IMR-90 (cell line): Measurements from ENCODE around the gene NUP93. TPM values are rescaled to one million over a fixed set of nuclear protein-coding genes. Genes with fewer than 3 reads are reported as not detected.

ENCODE experiments used
- ATAC-seq: fragments of 200-7000 bp; cut with Tn5 transposase; 2 replicates; pipeline ENCODE4 v1.9.1; 2020; ENCODE audit warnings: low read depth, mild to moderate bottlenecking, moderate library complexity
- BruUV-seq: library from RNA; stranded (reverse); fragments of 400-500 nt; replicated peaks from 2 replicates; lab custom pipeline; 2021; lab: Mats Ljungman, UMichigan
- CTCF ChIA-PET: fragments of 300-600 bp; formaldehyde crosslinking; extraction: SDS; loops from one replicate; lab custom pipeline; 2021; ENCODE audit warnings: antibody characterized with exemption; lab: Yijun Ruan, JAX
- POLR2A ChIA-PET: fragments of 300-600 bp; sonication (Branson Sonifier 250); formaldehyde crosslinking; loops from one replicate; lab custom pipeline; 2022; ENCODE audit warnings: antibody characterized with exemption; ENCODE audit not compliant: unreplicated experiment; lab: Charles Lee
- DNase-seq: peaks from one replicate; pipeline ENCODE4 v3.0.0; 2013
- H2AFZ ChIP-seq: replicated peaks from 2 replicates; pipeline ENCODE3; 2013; ENCODE audit warnings: low read length, mild to moderate bottlenecking; ENCODE audit not compliant: poor library complexity
- H2AK5ac ChIP-seq: 2 replicates; pipeline ENCODE4 v1.6.1; 2013; ENCODE audit warnings: low read depth, low read length, inconsistent platforms
- H2AK9ac ChIP-seq: replicated peaks from 2 replicates; pipeline ENCODE3; 2013; ENCODE audit warnings: mild to moderate bottlenecking, low read depth, low read length, moderate library complexity; ENCODE audit not compliant: poor library complexity
- H2BK120ac ChIP-seq: 2 replicates; pipeline ENCODE4 v1.6.1; 2013; ENCODE audit warnings: low read depth, low read length, inconsistent platforms
- H2BK15ac ChIP-seq: 3 replicates; pipeline ENCODE4 v1.6.1; 2013; ENCODE audit warnings: low read depth, low read length, inconsistent platforms
- H2BK20ac ChIP-seq: 2 replicates; pipeline ENCODE4 v1.6.1; 2013; ENCODE audit warnings: low read depth, mild to moderate bottlenecking, inconsistent platforms, low read length, moderate library complexity
- H2BK5ac ChIP-seq: 2 replicates; pipeline ENCODE4 v1.6.1; 2013; ENCODE audit warnings: mild to moderate bottlenecking, low read depth, low read length, inconsistent platforms; ENCODE audit not compliant: poor library complexity, severe bottlenecking
- H3K14ac ChIP-seq: replicated peaks from 2 replicates; pipeline ENCODE4 v1.6.1; 2013; ENCODE audit warnings: low read depth, low read length, inconsistent platforms
- H3K18ac ChIP-seq: 2 replicates; pipeline ENCODE4 v1.6.1; 2013; ENCODE audit warnings: low read depth, low read length, control low read depth
- H3K23ac ChIP-seq: 2 replicates; pipeline ENCODE4 v1.6.1; 2013; ENCODE audit warnings: low read depth, low read length, inconsistent platforms
- H3K27ac ChIP-seq: 2 replicates; pipeline ENCODE4 v1.5.1; 2013; ENCODE audit warnings: mild to moderate bottlenecking, control low read depth, low read length; ENCODE audit not compliant: insufficient read depth
- H3K27me3 ChIP-seq: 2 replicates; pipeline ENCODE4 v1.6.1; 2013; ENCODE audit warnings: low read length; ENCODE audit not compliant: control insufficient read depth, insufficient read depth
- H3K36me3 ChIP-seq: 2 replicates; pipeline ENCODE4 v1.6.1; 2013; ENCODE audit warnings: low read length, mixed read lengths; ENCODE audit not compliant: control insufficient read depth, insufficient read depth
- H3K4ac ChIP-seq: 2 replicates; pipeline ENCODE4 v1.6.1; 2013; ENCODE audit warnings: low read depth, low read length, inconsistent platforms
- H3K4me1 ChIP-seq: 2 replicates; pipeline ENCODE4 v1.6.1; 2013; ENCODE audit warnings: low read length, mixed read lengths; ENCODE audit not compliant: control insufficient read depth, insufficient read depth
- H3K4me2 ChIP-seq: 2 replicates; pipeline ENCODE4 v1.6.1; 2013; ENCODE audit warnings: low read depth, mild to moderate bottlenecking, control low read depth, low read length, moderate library complexity
- H3K4me3 ChIP-seq: 2 replicates; pipeline ENCODE4 v1.5.1; 2013; ENCODE audit warnings: low read depth, mild to moderate bottlenecking, control low read depth, low read length, moderate library complexity; ENCODE audit not compliant: insufficient read depth
- H3K56ac ChIP-seq: 2 replicates; pipeline ENCODE4 v1.6.1; 2013; ENCODE audit warnings: low read length, inconsistent platforms; ENCODE audit not compliant: insufficient read depth; ENCODE audit errors: extremely low read depth
- H3K79me1 ChIP-seq, 2 experiments: 2 replicates each; pipeline ENCODE4 v1.6.1; 2013; ENCODE audit warnings: low read length in 2 of 2, inconsistent platforms in 1 of 2, low read depth in 1 of 2
- H3K9ac ChIP-seq: 2 replicates; pipeline ENCODE4 v1.6.1; 2013; ENCODE audit warnings: low read depth, low read length, control low read depth
- H3K9me1 ChIP-seq: 2 replicates; pipeline ENCODE4 v1.6.1; 2013; ENCODE audit warnings: low read length, inconsistent platforms; ENCODE audit not compliant: insufficient read depth
- H3K9me3 ChIP-seq: 2 replicates; pipeline ENCODE4 v1.6.1; 2013; ENCODE audit warnings: low read length; ENCODE audit not compliant: control insufficient read depth, insufficient read depth
- H4K20me1 ChIP-seq: 2 replicates; pipeline ENCODE4 v1.6.1; 2013; ENCODE audit warnings: low read length, inconsistent platforms; ENCODE audit not compliant: insufficient read depth
- H4K5ac ChIP-seq: 2 replicates; pipeline ENCODE4 v1.6.1; 2013; ENCODE audit warnings: mild to moderate bottlenecking, low read depth, low read length, control low read depth
- H4K8ac ChIP-seq, 2 experiments: 2 replicates each; pipeline ENCODE4 v1.6.1; 2013; ENCODE audit warnings: low read depth in 2 of 2, low read length in 2 of 2, control low read depth in 1 of 2, inconsistent platforms in 1 of 2
- H4K91ac ChIP-seq: 2 replicates; pipeline ENCODE4 v1.6.1; 2013; ENCODE audit warnings: low read depth, low read length, inconsistent platforms; ENCODE audit not compliant: insufficient read depth
- BHLHE40 ChIP-seq: fragments of 150-350 bp; IDR thresholded peaks from 2 replicates; pipeline ENCODE4 v1.6.1; 2016; ENCODE audit warnings: mild to moderate bottlenecking, low read depth, low read length
- CEBPB ChIP-seq: IDR thresholded peaks from 2 replicates; pipeline ENCODE4 v1.6.1; 2012; ENCODE audit warnings: low read depth, low read length, improper control_type of control experiment
- CHD1 ChIP-seq: IDR thresholded peaks from 2 replicates; pipeline ENCODE4 v1.6.1; 2012; ENCODE audit warnings: low read depth, low read length, improper control_type of control experiment
- CTCF ChIP-seq: conservative IDR thresholded peaks from 2 replicates; pipeline ENCODE4 v1.5.1; 2012; ENCODE audit warnings: mild to moderate bottlenecking, low read depth, low read length, improper control_type of control experiment
- FOS ChIP-seq: fragments of 150-350 bp; IDR thresholded peaks from 2 replicates; pipeline ENCODE4 v1.6.1; 2016; ENCODE audit warnings: low read depth, low read length
- MAFK ChIP-seq: IDR thresholded peaks from 2 replicates; pipeline ENCODE4 v1.6.1; 2012; ENCODE audit warnings: low read depth, low read length, improper control_type of control experiment
- MAZ ChIP-seq: IDR thresholded peaks from 2 replicates; pipeline ENCODE4 v1.6.1; 2012; ENCODE audit warnings: low read depth, mild to moderate bottlenecking, low read length, improper control_type of control experiment, moderate library complexity, borderline replicate concordance
- MXI1 ChIP-seq: IDR thresholded peaks from 2 replicates; pipeline ENCODE4 v1.6.1; 2012; ENCODE audit warnings: low read depth, mild to moderate bottlenecking, low read length, moderate library complexity, borderline replicate concordance
- NFE2L2 ChIP-seq: fragments of 150-350 bp; IDR thresholded peaks from 2 replicates; pipeline ENCODE4 v1.6.1; 2016; ENCODE audit warnings: low read depth, mild to moderate bottlenecking, low read length
- POLR2A ChIP-seq: IDR thresholded peaks from 2 replicates; pipeline ENCODE4 v1.6.1; 2012; ENCODE audit warnings: mild to moderate bottlenecking, low read depth, low read length
- RAD21 ChIP-seq: IDR thresholded peaks from 2 replicates; pipeline ENCODE4 v1.6.1; 2012; ENCODE audit warnings: low read length, improper control_type of control experiment
- RCOR1 ChIP-seq: IDR thresholded peaks from 2 replicates; pipeline ENCODE4 v1.6.1; 2012; ENCODE audit warnings: mild to moderate bottlenecking, low read length, improper control_type of control experiment; ENCODE audit not compliant: insufficient replicate concordance
- RFX5 ChIP-seq: IDR thresholded peaks from 2 replicates; pipeline ENCODE4 v1.8.0; 2012; ENCODE audit warnings: low read depth, mild to moderate bottlenecking, low read length, moderate library complexity
- SMC3 ChIP-seq: fragments of 150-350 bp; IDR thresholded peaks from 2 replicates; pipeline ENCODE4 v1.6.1; 2016; ENCODE audit warnings: low read depth, mild to moderate bottlenecking, antibody characterized with exemption, low read length, moderate library complexity
- USF2 ChIP-seq: fragments of 150-350 bp; IDR thresholded peaks from 2 replicates; pipeline ENCODE4 v1.6.1; 2017; ENCODE audit warnings: mild to moderate bottlenecking, antibody characterized with exemption, low read length, low read depth
- WGBS, 2 experiments: methylation state at CpG; one replicate each; pipeline versions ENCODE4 v1.1.5 to v1.1.7; 2013; ENCODE audit warnings: missing lambda C conversion rate in 2 of 2; ENCODE audit not compliant: insufficient read length in 1 of 2; ENCODE audit errors: extremely low coverage in 2 of 2; 5-methylcytosine and 5-hydroxymethylcytosine counted together
- dilution Hi-C: fragments of 300-500 bp; cut with HindIII; formaldehyde crosslinking; loops from one replicate; pipeline ENCODE4 v1.14.3; 2018; ENCODE audit warnings: low sequenced_read_pairs; ENCODE audit not compliant: unreplicated experiment
- in situ Hi-C: fragments of 300-500 bp; cut with MboI; formaldehyde crosslinking; loops from 3 replicates; pipeline ENCODE4 v1.14.3; 2019; ENCODE audit warnings: low sequenced_read_pairs, inconsistent platforms, mixed read lengths
- intact Hi-C: fragments of 100-400 bp; cut with micrococcal nuclease; formaldehyde crosslinking; loops from 2 replicates; pipeline ENCODE4 v1.10.0; 2022
- polyA plus RNA-seq, 3 experiments: library from polyadenylated mRNA; depleted of rRNA; stranded (reverse); fragments of >200 nt; gene quantifications; 2 replicates each; pipeline ENCODE4 v1.2.3, GENCODE V29; 2012; ENCODE audit warnings: low replicate concordance in 1 of 3
- total RNA-seq: library from RNA; depleted of rRNA; stranded (reverse); fragments of >200 nt; gene quantifications from 2 replicates; pipeline ENCODE4 v1.2.3, GENCODE V29; 2012
- TF ChIP-seq, protein P1 (sequence below): fragments of 150-350 bp; IDR thresholded peaks from 2 replicates; pipeline ENCODE4 v1.6.1; 2016; ENCODE audit warnings: low read depth, mild to moderate bottlenecking, low read length, moderate library complexity, borderline replicate concordance

Gene NUP93
- total and polyA plus RNA-seq, 2 of the 4 experiments (the other 2 are of a cell fraction) = 54.6 to 72.6 TPM

GRCh38 chr16:56726926-56727325, 3.0 kb upstream of the NUP93 start:
- intact Hi-C loops = no loop called here

More at GRCh38 chr16:56726926-56727325, 3.0 kb upstream of the NUP93 start:
- Histone ChIP-seq H2BK120ac (no peak overlapping the region), H3K4me2 (no peak overlapping the region), H3K4ac (no peak overlapping the region), H4K8ac (no peak overlapping the region), H2AK9ac (no peak overlapping the region), H2AFZ (no peak overlapping the region), H2BK15ac (no peak overlapping the region), H4K91ac (no peak overlapping the region), H3K27ac (no peak overlapping the region), H2BK5ac (no peak overlapping the region), H4K5ac (no peak overlapping the region), H3K9ac (no peak overlapping the region), H3K56ac (no peak overlapping the region), H2BK20ac (no peak overlapping the region), H4K20me1 (no peaks in the 10 kb centered on the region; the same call in 1 of the 2 replicates), H2AK5ac (no peak overlapping the region), H3K14ac (no peak overlapping the region), H3K4me3 (no peak overlapping the region), H3K36me3 (no peaks in the 10 kb centered on the region), H3K4me1 (0 out of 2 replicates have a peak, but pooled peaks cover 1% of the 10 kb centered on the region), H3K9me1 (no peaks in the 10 kb centered on the region), H3K79me1 (peaks cover 9 to 31% of the 10 kb centered on the region in 2 experiments), H3K27me3 (peaks cover 3% of the 10 kb centered on the region), H3K18ac (no peak overlapping the region), H3K9me3 (0 out of 2 replicates have a peak, but pooled peaks cover 2% of the 10 kb centered on the region), H3K23ac (no peak overlapping the region)
- no peak for ATAC-seq
- WGBS, 2 experiments = no CpG with 5 or more reads among the region's 6 CpGs
- TF ChIP-seq MAFK (no peak), RAD21 (no peak), MAZ (no peak), POLR2A (no peak), RFX5 (no peak), NFE2L2 (no peak), RCOR1 (no peak), USF2 (no peak), SMC3 (no peak), BHLHE40 (no peak), CEBPB (no peak), MXI1 (no peak), CHD1 (no peak), FOS (no peak), CTCF (no peak)
- TF ChIP-seq, protein P1, sequence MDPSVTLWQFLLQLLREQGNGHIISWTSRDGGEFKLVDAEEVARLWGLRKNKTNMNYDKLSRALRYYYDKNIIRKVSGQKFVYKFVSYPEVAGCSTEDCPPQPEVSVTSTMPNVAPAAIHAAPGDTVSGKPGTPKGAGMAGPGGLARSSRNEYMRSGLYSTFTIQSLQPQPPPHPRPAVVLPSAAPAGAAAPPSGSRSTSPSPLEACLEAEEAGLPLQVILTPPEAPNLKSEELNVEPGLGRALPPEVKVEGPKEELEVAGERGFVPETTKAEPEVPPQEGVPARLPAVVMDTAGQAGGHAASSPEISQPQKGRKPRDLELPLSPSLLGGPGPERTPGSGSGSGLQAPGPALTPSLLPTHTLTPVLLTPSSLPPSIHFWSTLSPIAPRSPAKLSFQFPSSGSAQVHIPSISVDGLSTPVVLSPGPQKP = no peak
- ChIA-PET POLR2A (no interaction called here), CTCF (no interaction called here)
- DNase-seq = no peak
- in situ Hi-C loops = no loop called here
- dilution Hi-C loops = no loop called here
- no TSS peak for BruUV-seq
